Colonic mucosa (tissue), 4 donors: Measurements from ENCODE around the gene TAF1C. TPM values are rescaled to one million over a fixed set of nuclear protein-coding genes. Genes with fewer than 3 reads are reported as not detected.

ENCODE experiments used
- DNase-seq: peaks from one replicate; pipeline ENCODE4 v3.0.0-alpha.2; 2020
- H3K27ac ChIP-seq: fragments of 200-600 bp; one replicate; pipeline ENCODE4 v1.8.0; 2021
- H3K27me3 ChIP-seq: fragments of 200-600 bp; one replicate; pipeline ENCODE4 v1.8.0; 2021
- H3K36me3 ChIP-seq: fragments of 200-600 bp; one replicate; pipeline ENCODE4 v1.8.0; 2021
- H3K4me1 ChIP-seq: fragments of 200-600 bp; one replicate; pipeline ENCODE4 v1.8.0; 2021; ENCODE audit warnings: mild to moderate bottlenecking
- H3K4me3 ChIP-seq: fragments of 200-600 bp; one replicate; pipeline ENCODE4 v1.8.0; 2021
- H3K9ac ChIP-seq, 2 donors: one replicate each; pipeline ENCODE4 v1.7.0; 2013; ENCODE audit warnings: control low read depth in 2 of 2, low read depth in 2 of 2, low read length in 2 of 2
- H3K9me3 ChIP-seq: fragments of 200-600 bp; one replicate; pipeline ENCODE4 v1.8.0; 2021
- intact Hi-C: fragments of 100-400 bp; cut with DNase I; formaldehyde crosslinking; loops from one replicate; pipeline ENCODE4 v1.14.1; 2022
- total RNA-seq, 2 donors: library from RNA; stranded (reverse); fragmentation: NEBNext Ultra II Directional in 1 of 2; extraction: Animal tissue kit (Norgen Biotek cat#: 25700) in 1 of 2; gene quantifications; one replicate each; pipeline ENCODE4 v1.2.1, GENCODE V29; 2021
- TF ChIP-seq, protein P1 (sequence below): fragments of 200-600 bp; IDR thresholded peaks from one replicate; pipeline ENCODE4 v1.8.0; 2022; ENCODE audit warnings: antibody characterized with exemption, mild to moderate bottlenecking
- donor health status: healthy.
- donor health status: DM: no; HTN: no; CAD: no.
- donor health status: DM: no; HTN: no; CAD: no.

TAF1C gene
- total RNA-seq, 2 donors from 2014 or later, result 17.2 to 45.6 TPM

DNA sequence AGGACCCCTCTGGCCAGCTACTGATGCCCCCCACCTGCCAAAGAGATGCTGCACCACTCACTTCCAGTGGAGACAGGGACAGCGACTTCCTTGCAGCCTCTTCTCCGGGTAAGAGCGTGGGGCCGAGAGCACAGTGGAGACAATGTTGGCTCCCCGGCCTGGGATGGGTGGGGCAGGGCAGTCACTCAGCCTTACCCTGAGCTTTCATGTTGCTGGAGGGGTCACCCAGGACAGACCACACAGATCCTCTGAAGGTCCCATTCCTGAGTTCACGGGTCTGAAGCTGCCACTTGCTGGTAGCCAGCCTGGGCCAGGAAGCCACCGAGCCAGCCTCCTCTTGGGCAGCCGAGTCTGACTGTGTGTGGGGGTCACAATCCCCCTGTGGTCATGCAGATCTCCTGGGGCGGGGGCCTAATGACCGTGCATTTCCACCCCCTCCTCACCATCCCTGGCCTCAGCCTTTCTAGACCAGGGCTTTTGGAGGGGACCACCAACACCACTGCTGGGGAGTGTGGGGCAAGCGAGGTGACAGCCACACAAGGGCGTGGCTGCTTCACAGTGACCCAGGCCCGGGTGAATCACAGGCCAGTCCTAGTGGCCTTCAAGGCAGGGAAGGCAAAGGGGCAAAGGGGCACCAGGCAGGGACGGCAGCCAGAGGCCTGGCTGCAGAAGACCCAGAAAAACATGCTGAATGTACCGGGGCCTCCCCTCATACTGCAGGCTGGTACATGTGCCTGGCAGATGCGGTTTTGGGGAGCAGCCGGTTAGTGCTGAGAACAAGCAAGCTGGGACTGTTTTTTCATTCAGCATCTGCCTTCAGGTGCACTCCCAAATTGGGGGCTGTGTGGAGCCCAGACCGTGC is 10.4 kb downstream of the TAF1C start:
- Histone ChIP-seq H3K27ac (no peak overlapping the region), H3K27me3 (no peaks in the 10 kb centered on the region), H3K36me3 (no peaks in the 10 kb centered on the region), H3K4me3 (no peak overlapping the region), H3K9me3 (no peaks in the 10 kb centered on the region), H3K9ac (peak overlapping the region; percentile 50 to 61), H3K4me1 (peaks cover 4% of the 10 kb centered on the region)
- TF ChIP-seq, protein P1, sequence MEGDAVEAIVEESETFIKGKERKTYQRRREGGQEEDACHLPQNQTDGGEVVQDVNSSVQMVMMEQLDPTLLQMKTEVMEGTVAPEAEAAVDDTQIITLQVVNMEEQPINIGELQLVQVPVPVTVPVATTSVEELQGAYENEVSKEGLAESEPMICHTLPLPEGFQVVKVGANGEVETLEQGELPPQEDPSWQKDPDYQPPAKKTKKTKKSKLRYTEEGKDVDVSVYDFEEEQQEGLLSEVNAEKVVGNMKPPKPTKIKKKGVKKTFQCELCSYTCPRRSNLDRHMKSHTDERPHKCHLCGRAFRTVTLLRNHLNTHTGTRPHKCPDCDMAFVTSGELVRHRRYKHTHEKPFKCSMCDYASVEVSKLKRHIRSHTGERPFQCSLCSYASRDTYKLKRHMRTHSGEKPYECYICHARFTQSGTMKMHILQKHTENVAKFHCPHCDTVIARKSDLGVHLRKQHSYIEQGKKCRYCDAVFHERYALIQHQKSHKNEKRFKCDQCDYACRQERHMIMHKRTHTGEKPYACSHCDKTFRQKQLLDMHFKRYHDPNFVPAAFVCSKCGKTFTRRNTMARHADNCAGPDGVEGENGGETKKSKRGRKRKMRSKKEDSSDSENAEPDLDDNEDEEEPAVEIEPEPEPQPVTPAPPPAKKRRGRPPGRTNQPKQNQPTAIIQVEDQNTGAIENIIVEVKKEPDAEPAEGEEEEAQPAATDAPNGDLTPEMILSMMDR, result no peak
- no peak for DNase-seq
- intact Hi-C loops, result no loop called here

DNA sequence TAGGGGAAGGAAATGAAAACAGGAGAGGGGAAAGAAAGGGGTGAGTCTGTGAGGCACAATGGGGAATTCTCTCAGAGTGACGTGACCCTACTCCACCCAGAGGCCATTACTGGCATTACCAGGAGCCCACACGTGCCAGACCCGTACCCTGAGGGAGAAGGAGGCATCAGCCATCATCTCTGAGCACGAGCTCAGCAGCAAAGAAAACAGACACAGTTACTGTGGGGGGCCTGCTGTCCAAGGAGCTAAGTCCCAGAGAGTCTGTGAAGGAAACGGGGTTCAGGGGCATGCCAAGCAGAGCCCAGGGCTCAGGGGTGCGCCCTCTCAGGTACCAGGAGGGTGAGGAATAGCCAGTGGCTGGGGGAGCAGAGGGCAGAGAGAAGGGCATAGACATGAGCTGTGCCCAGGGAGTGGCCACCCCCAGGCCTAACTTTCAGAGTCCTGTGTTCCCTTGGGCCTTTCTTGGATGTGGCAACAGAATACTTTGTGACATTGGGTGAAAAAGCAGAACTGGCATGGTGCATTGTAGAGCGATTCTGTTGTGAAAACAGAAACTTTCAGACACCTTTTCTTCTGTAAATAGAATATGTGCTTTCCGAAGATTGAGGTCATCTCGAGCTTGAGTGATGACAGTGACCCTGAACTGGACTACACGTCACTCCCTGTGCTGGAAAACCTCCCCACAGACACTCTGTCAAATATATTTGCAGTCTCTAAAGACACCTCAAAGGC is 11.3 kb downstream of the TAF1C start:
- Histone ChIP-seq H3K27me3 (no peaks in the 10 kb centered on the region), H3K27ac (no peak overlapping the region), H3K4me1 (peaks cover 4% of the 10 kb centered on the region), H3K9ac (no peak overlapping the region), H3K4me3 (no peak overlapping the region), H3K9me3 (no peaks in the 10 kb centered on the region), H3K36me3 (no peaks in the 10 kb centered on the region)
- peak; percentile 74 for DNase-seq
- TF ChIP-seq, protein P1, result peak; percentile 52
- intact Hi-C loops, result no loop called here

DNA sequence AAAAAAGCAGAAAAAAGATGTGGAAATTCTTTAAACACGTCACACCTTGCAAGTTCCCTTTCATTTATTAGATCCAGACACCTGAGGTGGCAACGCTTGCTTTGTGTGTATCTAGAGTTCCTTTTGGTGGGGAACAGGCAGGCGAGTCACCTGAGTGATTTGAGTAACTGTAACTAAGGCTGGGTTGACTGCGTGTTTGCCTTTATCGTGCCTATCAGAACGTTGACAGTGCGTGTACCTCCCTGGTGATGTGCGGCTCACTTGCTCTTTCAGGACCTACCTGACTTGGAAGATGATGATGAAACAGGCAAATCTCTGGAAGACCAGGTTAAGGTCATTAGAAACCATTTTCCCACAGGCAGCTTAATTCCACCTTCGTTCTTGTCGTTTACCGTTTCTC is 12.5 kb downstream of the TAF1C start:
- Histone ChIP-seq H3K4me1 (peaks cover 4% of the 10 kb centered on the region), H3K4me3 (no peak overlapping the region)
- intact Hi-C loops, result no loop called here

DNA sequence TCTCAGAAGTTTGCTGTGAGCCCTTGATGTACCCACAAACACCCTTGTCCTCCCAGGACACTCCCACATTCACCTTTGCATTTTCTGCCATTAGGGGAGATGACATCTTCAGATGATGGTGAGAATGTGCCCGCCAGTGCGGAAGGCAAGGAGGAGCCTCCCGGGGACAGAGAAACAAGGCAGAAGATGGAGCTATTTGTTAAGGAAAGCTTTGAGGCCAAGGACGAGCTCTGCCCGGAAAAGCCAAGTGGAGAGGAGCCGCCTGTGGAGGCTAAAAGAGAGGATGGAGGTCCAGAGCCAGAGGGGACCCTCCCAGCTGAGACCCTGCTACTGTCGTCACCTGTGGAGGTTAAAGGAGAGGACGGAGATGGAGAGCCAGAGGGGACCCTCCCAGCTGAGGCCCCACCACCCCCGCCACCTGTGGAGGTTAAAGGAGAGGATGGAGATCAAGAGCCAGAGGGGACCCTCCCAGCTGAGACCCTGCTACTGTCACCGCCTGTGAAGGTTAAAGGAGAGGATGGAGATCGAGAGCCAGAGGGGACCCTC is 17.0 kb downstream of the TAF1C start:
- Histone ChIP-seq H3K27me3 (no peaks in the 10 kb centered on the region), H3K27ac (no peak overlapping the region), H3K9ac (no peak overlapping the region), H3K4me1 (no peaks in the 10 kb centered on the region), H3K36me3 (no peaks in the 10 kb centered on the region), H3K4me3 (no peak overlapping the region), H3K9me3 (no peaks in the 10 kb centered on the region)
- TF ChIP-seq, protein P1, result no peak
- intact Hi-C loops, result no loop called here
- DNase-seq, result no peak

More for the DNA sequence above, 12.5 kb downstream of the TAF1C start:
- Histone ChIP-seq H3K9me3 (no peaks in the 10 kb centered on the region), H3K27ac (no peak overlapping the region), H3K36me3 (no peaks in the 10 kb centered on the region), H3K9ac (no peak overlapping the region), H3K27me3 (no peaks in the 10 kb centered on the region)
- no peak for DNase-seq
- TF ChIP-seq, protein P1, result no peak

DNA sequence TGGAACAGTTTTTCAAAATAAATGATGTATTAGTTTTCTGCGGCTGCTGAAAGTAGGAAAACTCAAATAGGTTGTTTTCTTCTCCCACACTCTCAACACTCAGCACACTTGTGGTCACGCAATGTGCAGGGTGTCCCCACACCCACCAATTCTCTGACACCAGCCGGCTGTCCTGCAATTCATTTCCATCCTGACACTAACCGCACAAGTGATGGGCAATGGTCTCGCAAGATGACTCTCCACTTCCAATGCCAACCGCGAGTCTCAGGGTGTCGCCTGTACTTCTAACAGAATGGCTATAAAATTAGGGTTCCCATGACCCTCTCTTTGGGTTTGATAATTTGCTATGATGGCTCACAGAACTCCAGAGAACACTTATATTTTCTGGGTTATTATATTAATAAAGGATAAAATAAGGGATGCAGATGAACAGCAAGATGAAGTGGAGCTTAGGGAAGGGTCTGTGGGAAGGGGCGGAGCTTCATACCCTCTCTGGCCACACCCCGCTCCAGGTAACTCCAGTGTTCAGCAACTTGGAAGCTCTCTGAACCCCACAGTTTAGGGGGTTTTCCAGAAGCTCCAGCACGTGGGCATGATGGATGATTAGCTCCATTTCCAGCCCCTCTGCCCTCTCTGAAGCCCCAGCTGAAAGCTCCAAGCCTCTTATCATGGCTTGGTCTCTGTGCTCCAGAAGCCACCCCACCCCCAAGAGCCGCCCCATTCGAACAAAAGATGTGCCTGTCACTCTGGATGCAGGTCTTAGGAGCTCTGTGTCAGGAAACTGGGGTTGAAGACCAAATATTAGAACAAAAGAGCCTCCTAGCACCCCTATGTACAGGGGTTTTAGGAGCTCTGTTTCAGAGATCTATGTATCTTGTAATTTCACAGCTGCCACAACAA is 19.8 kb downstream of the TAF1C start:
- TF ChIP-seq, protein P1, result no peak
- H3K4me3 ChIP-seq, result no peak overlapping the region
- H3K4me1 ChIP-seq, result no peaks in the 10 kb centered on the region
- intact Hi-C loops, result no loop called here
- no peaks in the 10 kb centered on the region for H3K9me3 ChIP-seq
- H3K9ac ChIP-seq, result no peak overlapping the region
- no peaks in the 10 kb centered on the region for H3K36me3 ChIP-seq
- no peak for DNase-seq
- no peaks in the 10 kb centered on the region for H3K27me3 ChIP-seq
- H3K27ac ChIP-seq, result no peak overlapping the region
